GM15510 (cell line): ENCODE results near the gene OSBPL3.

Experiments
- POLR2A ChIP-seq: IDR thresholded peaks from 3 replicates; pipeline ENCODE4 v1.6.1; 2011; ENCODE audit warnings: borderline replicate concordance; ENCODE audit not compliant: insufficient read length; ENCODE audit errors: extremely low read depth

OSBPL3 gene

GRCh38 chr7:24784277-24784676 is 195.7 kb downstream of the OSBPL3 start:
- TF ChIP-seq POLR2A = no peak

- no peak for TF ChIP-seq POLR2A
Measured at GRCh38 chr7:24783698-24784097, 196.3 kb downstream of the OSBPL3 start.

GRCh38 chr7:24781106-24781505 is 198.9 kb downstream of the OSBPL3 start:
- TF ChIP-seq POLR2A = no peak

- TF ChIP-seq POLR2A = no peak
Measured at GRCh38 chr7:24779283-24779655, 200.7 kb downstream of the OSBPL3 start.

GRCh38 chr7:24778543-24779282 is 201.3 kb downstream of the OSBPL3 start:
- TF ChIP-seq POLR2A = no peak

- no peak for TF ChIP-seq POLR2A
Measured at GRCh38 chr7:24777806-24778205, 202.2 kb downstream of the OSBPL3 start.

GRCh38 chr7:24773646-24774045 is 206.3 kb downstream of the OSBPL3 start:
- TF ChIP-seq POLR2A = no peak

- TF ChIP-seq POLR2A = no peak
Measured at GRCh38 chr7:24769851-24770250, 210.1 kb downstream of the OSBPL3 start.

GRCh38 chr7:24769014-24769830 is 210.8 kb downstream of the OSBPL3 start:
- no peak for TF ChIP-seq POLR2A

GRCh38 chr7:24767878-24768569 is 212.0 kb downstream of the OSBPL3 start:
- no peak for TF ChIP-seq POLR2A

GRCh38 chr7:24764972-24765744 is 214.8 kb downstream of the OSBPL3 start:
- TF ChIP-seq POLR2A = no peak

GRCh38 chr7:24764011-24764410 is 216.0 kb downstream of the OSBPL3 start:
- TF ChIP-seq POLR2A = no peak

- TF ChIP-seq POLR2A = no peak
Measured at GRCh38 chr7:24763303-24763901, 216.6 kb downstream of the OSBPL3 start.

GRCh38 chr7:24762771-24763170 is 217.2 kb downstream of the OSBPL3 start:
- no peak for TF ChIP-seq POLR2A
